Glomerular endothelial cell (primary cell): ENCODE results near the gene ELOF1. TPM values are rescaled to one million over a fixed set of nuclear protein-coding genes. Genes with fewer than 3 reads are reported as not detected.
"Not testable (repeated sequence)": the region's sequence is repeated elsewhere in the genome, so short reads cannot be mapped to it uniquely, and the experiment has no call there.

ENCODE experiments used
- DNase-seq: peaks from one replicate; pipeline ENCODE4 v3.0.0-alpha.2; 2011; ENCODE audit warnings: low read depth, low spot score; ENCODE audit errors: extremely low read depth
- total RNA-seq: library from RNA; depleted of rRNA; stranded (reverse); fragments of >200 nt; gene quantifications from 2 replicates; pipeline ENCODE4 v1.2.3, GENCODE V29; 2015

The ELOF1 gene
- total RNA-seq, 1 donor from 2014 or later: 33.8 TPM

DNA sequence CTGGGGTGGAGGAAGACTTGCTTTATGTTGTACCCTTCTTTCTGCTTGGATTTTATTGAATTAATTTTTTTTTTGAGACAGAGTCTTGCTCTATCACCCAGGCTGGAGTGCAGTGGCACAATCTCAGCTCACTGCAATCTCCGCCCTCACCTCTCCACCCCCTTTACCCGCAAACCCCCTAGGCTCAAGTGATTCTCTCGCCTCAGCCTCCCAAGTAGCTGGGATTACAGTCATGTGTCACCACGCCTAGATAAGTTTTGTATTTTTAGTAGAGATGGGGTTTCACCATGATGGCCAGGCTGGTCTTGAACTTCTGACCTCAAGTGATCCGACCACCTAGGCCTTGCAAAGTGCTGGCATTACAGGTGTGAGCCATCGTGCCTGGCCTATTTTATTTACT lies 14.3 kb upstream of the ELOF1 start:
- not testable (repeated sequence) for DNase-seq

GRCh38 chr19:11570039-11570462 lies 11.0 kb upstream of the ELOF1 start:
- DNase-seq: no peak

- DNase-seq: no peak
These were observed 7.1 kb upstream of the ELOF1 start for GRCh38 chr19:11566164-11566563.

DNA sequence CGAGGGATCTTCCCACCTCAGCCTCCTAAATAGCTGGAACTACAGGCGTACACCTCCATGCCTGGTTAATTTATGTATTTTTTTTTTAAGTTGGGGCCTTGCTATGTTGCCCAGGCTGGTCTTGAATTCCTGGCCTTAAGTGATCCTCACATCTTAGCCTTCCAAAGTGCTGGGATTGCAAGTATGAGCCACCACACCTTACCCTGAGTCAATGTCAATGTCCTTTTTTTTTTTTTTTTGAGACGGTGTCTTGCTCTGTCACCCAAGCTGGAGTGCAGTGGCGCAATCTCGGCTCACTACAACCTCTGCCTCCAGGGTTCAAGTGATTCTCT lies 6.6 kb upstream of the ELOF1 start:
- not testable (repeated sequence) for DNase-seq

DNA sequence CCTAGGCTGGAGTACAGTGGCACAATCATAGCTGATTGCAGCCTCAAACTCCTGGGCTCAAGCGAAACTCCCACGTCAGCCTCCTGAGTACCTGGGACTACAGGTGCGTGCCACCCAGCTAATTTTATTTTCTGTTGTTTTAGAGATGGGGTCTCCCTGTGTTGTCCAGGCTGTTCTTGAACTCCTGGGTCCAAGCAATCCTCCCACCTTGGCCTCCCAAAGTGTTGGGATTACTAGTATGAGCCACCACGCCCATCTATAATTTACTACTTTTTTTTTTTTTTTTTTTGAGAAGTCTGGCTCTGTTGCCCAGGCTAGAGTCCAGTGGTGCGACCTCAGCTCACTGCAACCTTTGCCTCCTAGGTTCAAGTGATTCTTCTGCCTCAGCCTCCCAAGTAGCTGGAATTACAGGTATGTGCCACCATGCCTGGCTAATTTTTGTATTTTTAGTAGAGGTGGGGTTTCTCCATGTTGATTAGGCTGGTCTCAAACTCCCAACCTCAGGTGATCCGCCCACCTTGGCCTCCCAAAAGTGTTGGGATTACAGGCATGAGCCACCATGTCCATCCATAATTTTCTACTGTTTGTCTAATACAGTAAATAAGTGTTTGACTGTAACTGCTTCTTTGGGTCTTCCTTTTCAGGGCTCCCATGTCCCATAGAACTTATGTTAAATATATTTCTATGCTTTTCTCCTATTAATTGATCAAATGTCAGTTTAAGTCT lies 5.2 kb upstream of the ELOF1 start:
- DNase-seq: not testable (repeated sequence)

GRCh38 chr19:11563532-11563931 lies 4.5 kb upstream of the ELOF1 start:
- DNase-seq: no peak

GRCh38 chr19:11560404-11561051 lies 1.5 kb upstream of the ELOF1 start:
- peak; percentile 56 for DNase-seq

DNA sequence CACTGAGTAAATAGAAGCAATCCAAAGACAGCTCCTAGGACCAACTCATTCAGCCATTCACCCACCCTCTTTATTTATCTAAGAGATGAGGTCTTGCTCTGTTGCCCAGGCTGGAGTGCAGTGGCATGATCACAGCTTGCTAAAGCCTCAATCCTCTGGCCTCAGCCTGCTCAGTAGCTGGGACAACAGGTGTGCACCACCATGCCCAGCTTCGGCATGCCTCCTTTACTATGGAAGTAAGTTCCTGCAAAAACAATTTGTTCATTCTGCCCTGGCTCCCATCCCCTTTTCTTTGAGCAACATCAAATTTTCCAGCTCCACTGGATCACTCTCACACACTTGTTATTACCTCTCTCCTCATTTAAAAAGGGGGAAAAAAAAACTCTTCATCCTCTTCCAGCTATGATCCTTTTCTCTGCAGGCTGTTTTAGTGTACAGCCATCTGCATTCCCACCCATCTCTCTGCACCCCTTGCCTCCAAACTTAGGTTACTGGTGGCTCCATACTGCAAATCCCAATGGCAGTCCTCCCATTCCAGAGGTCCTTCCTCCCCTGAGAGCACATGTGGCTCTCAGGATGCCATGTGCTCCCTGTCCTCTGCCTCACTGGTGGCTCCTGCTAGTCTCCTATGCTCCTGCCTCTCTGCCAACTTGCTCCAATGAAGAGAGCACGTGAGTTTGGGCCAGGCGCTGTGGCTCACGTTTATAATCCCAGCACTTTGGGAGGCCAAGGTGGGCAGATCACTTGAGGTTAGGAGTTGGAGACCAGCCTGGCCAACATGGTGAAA lies 2.2 kb downstream of the ELOF1 start:
- no peak for DNase-seq

GRCh38 chr19:11555246-11555645 lies 3.8 kb downstream of the ELOF1 start:
- no peak for DNase-seq

DNA sequence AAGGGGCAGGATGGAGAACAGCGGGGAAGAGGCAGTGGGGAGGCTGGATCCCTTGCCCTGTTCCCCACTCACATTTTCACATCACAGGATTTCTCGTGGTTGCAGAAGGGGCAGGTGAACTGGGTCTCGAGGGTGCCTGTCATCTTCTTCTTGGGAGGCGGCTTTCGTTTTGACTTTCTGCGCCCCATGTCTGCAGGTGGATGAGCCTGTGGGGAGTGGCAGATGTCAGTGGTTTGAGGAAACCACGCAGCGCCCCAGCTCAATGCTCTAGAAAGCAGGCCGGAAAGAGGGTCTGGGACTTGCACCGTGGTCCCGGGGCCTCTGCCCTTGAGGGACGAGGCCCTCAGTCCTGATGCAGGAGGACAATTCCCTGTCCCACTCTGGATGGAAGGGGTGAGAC lies 4.9 kb downstream of the ELOF1 start:
- no peak for DNase-seq

DNA sequence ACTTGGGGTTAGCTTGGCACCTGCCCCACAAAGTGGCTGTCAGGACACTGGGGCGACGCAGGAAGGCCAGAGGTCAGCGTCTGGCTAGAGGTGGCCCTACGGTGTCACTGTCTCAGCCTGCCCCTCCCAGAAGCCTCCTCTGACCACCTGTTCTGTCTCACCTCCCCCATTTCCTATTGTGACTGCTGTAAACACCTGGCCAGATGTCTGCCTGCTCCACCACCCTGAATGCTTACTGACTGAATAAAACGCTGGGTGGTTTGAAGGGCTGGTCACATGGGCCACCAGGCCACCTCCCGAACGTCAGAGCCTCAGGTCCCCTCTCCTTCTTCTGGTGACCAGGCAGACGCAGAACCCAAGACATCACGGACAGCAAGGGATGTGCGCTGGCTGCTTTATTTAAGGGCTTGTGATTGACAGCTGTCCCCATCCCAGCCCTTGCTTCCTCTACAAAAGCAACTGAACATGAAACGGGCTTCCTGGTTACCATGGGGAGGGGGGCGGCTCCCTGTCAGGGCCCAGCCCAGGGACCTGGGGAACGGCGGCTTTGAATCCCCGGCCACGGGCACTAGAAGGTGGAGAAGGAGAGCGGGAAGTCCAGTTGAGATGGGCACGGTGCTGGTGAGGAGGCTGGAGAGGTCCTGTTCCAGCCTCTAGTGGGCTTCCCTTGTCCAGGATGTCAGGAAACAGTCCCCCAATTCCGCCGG lies 6.2 kb downstream of the ELOF1 start:
- DNase-seq: no peak

DNA sequence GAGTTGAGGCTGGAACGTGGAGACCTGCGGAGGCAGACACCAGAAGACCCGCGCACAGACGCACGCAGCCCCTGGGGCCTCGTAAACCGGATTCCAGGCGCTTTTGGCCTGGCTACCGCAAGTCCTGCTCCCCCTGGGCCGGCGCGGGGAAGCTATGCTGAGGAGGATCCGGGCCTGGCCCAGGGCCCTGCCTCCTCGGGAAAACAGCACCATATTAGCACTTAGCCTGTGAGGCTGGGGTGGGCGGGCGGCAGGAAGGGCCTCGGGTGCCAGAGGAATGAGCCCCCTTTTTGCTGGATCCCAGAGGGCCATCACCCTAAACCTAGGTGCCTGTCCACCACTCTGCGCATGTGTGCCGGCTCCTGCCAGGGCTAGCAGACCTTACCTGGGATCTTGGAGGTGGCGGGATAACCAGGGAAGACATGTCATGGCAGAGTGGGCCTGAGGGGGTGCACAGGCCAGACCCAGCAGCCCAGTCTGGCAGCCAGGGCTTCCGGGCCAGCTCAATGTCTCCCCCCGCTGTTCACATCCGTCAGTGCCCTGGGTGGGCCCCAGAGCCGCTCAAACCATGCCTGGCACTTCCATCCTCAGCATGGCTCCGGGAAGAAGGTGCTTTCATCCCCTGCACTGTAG lies 7.3 kb downstream of the ELOF1 start:
- no peak for DNase-seq

GRCh38 chr19:11550265-11550664 lies 8.8 kb downstream of the ELOF1 start:
- DNase-seq: no peak

DNA sequence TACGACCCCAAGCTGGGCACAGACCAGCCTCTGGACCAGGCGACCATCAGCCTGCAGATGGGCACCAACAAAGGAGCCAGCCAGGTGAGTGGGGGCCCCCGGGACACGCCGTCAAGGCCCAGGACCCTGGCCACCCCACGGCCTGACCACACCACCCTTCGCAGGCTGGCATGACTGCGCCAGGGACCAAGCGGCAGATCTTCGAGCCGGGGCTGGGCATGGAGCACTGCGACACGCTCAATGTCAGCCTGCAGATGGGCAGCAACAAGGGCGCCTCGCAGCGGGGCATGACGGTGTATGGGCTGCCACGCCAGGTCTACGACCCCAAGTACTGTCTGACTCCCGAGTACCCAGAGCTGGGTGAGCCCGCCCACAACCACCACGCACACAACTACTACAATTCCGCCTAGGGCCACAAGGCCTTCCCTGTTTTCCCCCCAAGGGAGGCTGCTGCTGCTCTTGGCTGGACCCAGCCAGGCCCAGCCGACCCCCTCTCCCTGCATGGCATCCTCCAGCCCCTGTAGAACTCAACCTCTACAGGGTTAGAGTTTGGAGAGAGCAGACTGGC lies 9.6 kb downstream of the ELOF1 start:
- DNase-seq: no peak

DNA sequence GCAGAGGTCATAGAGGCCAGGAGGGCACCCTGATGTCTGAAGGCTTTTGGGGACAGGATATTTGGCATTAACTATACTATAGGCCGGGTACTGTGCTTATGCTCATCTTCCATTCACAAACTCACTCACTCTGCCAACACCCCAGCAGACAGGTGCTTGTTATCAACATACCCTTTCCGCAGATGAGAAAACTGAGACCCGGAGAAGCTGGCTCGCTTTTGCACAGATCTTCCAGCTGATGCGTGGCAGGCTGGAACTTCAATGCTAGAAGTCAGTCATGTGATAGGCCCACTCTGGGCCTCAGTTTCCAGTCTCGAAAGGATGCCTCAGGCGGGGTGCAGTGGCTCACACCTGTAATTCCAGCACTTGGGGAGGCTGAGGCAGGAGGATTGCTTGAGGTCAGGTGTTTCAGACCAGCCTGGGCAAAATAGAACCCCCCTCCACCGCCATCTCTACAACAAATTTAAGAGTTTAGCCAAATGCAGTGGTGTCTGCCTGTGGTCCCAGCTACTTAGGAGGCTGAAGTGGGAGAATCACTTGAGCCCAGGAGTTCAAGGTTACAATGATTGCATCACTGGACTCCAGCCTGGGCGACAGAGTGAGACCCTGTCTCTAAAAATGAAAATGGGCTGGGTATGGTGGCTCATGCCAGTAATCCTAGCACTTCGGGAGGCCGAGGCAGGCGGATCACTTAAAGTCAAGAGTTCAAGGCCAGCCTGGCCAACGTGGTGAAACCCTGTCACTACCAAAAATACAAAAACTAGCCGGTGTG lies 10.9 kb downstream of the ELOF1 start:
- no peak for DNase-seq

DNA sequence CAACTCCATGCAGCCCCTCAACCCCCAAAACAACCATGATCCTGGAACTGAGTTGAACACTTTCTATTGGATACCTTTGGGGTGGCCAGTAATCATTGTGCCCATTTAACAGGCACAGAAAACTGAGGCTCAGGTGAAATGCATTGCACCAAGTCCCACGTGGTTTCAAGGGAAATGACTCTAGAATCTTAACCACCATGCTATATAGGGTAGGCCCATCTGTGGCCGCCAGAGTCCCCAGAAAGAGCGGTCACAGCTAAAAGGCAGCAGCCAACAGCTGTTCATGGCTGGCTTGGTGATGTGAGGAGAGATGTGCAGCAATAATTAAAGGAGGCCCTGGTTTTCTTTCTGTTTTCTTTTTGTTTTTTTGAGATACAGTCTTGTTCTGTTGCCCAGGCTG lies 17.8 kb downstream of the ELOF1 start:
- DNase-seq: no peak

DNA sequence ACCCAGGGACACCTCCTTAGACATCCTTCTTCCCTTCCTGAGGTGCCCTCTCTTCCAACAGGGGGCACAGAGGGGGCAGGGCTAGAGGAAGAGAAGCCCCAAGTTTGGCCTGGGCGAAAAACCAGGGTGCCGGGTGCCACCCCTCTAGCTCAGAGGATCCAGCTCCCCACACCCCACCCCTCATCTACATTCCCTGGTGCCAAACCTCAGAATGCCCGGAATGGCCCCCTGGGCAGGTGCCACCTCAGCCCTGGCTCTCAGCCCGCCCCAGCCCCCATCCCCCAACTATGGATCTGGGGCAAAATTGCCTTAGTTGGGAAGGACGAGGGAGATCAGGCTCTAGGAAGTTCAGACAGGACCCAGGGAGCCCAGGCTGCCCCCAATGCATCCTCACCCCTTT lies 18.4 kb downstream of the ELOF1 start:
- DNase-seq: no peak

DNA sequence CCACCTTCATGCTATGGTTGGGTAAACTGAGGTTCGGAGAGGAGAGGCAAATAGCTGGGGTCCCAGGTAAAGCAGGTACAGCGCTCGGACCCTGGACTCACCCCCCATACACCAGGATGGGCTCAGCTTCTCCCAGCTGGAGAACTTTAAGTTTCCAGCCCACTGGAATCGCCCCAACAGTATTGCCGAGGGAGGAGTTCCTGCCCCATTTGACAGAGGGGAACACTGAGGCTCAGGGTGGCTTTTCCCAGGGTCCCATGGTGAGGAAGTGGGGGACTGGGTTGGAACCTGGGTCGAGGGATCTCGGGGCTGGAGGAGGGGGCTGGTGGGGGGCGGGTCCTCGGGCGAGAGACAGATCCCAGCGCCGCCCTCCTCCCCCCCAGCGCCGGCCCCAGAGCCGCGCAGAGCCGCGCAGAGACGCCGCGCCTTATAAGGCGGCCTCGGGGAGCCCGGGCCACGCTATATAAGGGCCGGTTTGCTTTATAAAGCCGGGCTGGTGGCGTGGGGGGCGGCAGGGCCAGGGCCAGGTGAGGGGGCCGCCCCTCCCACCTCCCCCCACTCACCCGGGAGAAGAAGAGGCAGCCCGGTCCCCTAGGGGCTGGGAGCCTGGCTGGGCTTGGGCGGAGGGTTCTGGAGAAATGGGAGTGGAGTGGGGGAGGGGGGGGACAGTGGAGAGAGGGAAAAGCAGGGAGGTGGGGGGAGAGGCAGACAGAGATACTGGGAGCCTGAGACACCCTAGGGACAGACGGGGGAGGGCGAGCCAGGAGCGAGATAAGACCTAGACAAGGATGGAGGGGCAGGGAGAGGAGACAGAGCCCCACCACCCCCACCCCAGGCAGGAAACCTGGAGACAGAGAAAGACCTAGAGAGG lies 19.3 kb downstream of the ELOF1 start:
- DNase-seq: no peak
